A673 (cell line): ENCODE results near the gene C14orf132. TPM values are rescaled to one million over a fixed set of nuclear protein-coding genes. Genes with fewer than 3 reads are reported as not detected.

ENCODE experiments used
- BruUV-seq: library from RNA; stranded (reverse); fragments of 400-500 nt; replicated peaks from 2 replicates; lab custom pipeline; 2021; lab: Mats Ljungman, UMichigan
- CTCF ChIA-PET: fragments of 300-600 bp; sonication (Branson Sonifier 250); formaldehyde crosslinking; loops from one replicate; lab custom pipeline; 2022; ENCODE audit warnings: antibody characterized with exemption; lab: Charles Lee
- POLR2A ChIA-PET: fragments of 300-600 bp; sonication (Branson Sonifier 250); formaldehyde crosslinking; loops from one replicate; lab custom pipeline; 2022; ENCODE audit warnings: antibody characterized with exemption; ENCODE audit not compliant: low non-redundant PET; lab: Charles Lee
- DNase-seq: peaks from one replicate; pipeline ENCODE4 v3.0.0-alpha.2; 2015; ENCODE audit warnings: low spot score
- H3K27ac ChIP-seq: fragments of 200-600 bp; sonication (generic); 2 replicates; pipeline ENCODE4 v1.5.1; 2016; ENCODE audit warnings: mixed run types, low read depth, mild to moderate bottlenecking, mixed read lengths, antibody characterized with exemption, low read length; ENCODE audit not compliant: poor library complexity, severe bottlenecking
- H3K27me3 ChIP-seq: fragments of 200-600 bp; sonication (generic); replicated peaks from 2 replicates; pipeline ENCODE4 v1.6.1; 2017; ENCODE audit warnings: mixed run types, low read depth, mild to moderate bottlenecking, mixed read lengths, antibody characterized with exemption, low read length; ENCODE audit not compliant: insufficient read depth, poor library complexity
- H3K36me3 ChIP-seq: fragments of 200-600 bp; sonication (generic); 2 replicates; pipeline ENCODE4 v1.6.1; 2016; ENCODE audit warnings: mixed run types, mild to moderate bottlenecking, mixed read lengths, antibody characterized with exemption, low read length; ENCODE audit not compliant: insufficient read depth, poor library complexity, severe bottlenecking
- H3K4me1 ChIP-seq: fragments of 200-600 bp; sonication (generic); 2 replicates; pipeline ENCODE4 v1.6.1; 2017; ENCODE audit warnings: mixed run types, mild to moderate bottlenecking, mixed read lengths, antibody characterized with exemption, low read length; ENCODE audit not compliant: insufficient read depth, poor library complexity, severe bottlenecking
- H3K4me3 ChIP-seq: fragments of 200-600 bp; sonication (generic); 2 replicates; pipeline ENCODE4 v1.5.1; 2016; ENCODE audit warnings: low read depth, mixed run types, mild to moderate bottlenecking, mixed read lengths, low read length; ENCODE audit not compliant: poor library complexity, severe bottlenecking
- H3K9me3 ChIP-seq: fragments of 200-600 bp; sonication (generic); 2 replicates; pipeline ENCODE4 v1.6.1; 2016; ENCODE audit warnings: mixed run types, low read depth, mild to moderate bottlenecking, mixed read lengths, antibody characterized with exemption, low read length; ENCODE audit not compliant: poor library complexity, severe bottlenecking
- EZH2 ChIP-seq: fragments of 200-600 bp; sonication (generic); IDR thresholded peaks from 2 replicates; pipeline ENCODE4 v1.6.1; 2017; ENCODE audit warnings: borderline replicate concordance, low read depth, mild to moderate bottlenecking, mixed read lengths, antibody characterized with exemption, low read length; ENCODE audit not compliant: poor library complexity, severe bottlenecking
- intact Hi-C: fragments of 100-400 bp; cut with micrococcal nuclease; formaldehyde crosslinking; loops from one replicate; pipeline ENCODE4 v1.10.0; 2022; ENCODE audit not compliant: unreplicated experiment
- total RNA-seq: library from RNA; stranded (reverse); gene quantifications from 2 replicates; pipeline ENCODE4 v1.2.3, GENCODE V29; 2021
- TF ChIP-seq, protein P1 (sequence below): fragments of 300-800, 200-600 bp; sonication (generic); conservative IDR thresholded peaks from 2 replicates; pipeline ENCODE4 v1.5.1; 2017; ENCODE audit warnings: low read depth, mild to moderate bottlenecking, antibody characterized with exemption, low read length, moderate library complexity, mixed read lengths

C14orf132 gene
- total RNA-seq, 1 experiment from 2014 or later = 8.3 TPM

DNA sequence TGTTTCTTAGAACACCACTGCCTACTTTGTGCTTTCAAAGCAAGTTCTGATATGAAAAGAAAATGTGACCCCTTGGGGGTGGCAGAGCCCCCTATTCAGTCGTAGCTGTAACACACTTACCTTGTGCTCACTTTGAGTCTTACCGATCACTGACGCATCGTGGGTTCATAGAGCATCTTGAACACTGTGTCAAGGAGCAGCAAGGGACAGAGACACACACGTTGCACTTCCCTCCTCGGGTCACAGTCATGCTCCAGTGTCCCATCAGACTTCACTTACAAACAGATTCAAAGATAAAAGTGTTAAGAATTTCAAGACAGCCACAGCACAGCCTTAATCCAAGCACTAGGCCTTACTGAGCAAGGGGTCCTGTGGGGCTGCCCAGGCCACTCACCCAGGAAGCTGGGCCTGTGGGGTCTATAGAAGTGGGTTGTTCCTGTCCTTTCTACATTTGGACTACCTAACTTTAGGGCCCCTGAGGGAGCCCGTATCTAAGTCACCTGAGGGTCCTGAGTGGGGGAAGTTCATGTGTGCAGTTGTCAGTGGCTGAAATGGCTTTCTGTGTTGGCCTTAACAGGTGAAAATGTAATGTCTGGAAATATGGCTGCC, 90.1 kb downstream of the C14orf132 start:
- intact Hi-C loops = no loop called here
- TF ChIP-seq, protein P1, sequence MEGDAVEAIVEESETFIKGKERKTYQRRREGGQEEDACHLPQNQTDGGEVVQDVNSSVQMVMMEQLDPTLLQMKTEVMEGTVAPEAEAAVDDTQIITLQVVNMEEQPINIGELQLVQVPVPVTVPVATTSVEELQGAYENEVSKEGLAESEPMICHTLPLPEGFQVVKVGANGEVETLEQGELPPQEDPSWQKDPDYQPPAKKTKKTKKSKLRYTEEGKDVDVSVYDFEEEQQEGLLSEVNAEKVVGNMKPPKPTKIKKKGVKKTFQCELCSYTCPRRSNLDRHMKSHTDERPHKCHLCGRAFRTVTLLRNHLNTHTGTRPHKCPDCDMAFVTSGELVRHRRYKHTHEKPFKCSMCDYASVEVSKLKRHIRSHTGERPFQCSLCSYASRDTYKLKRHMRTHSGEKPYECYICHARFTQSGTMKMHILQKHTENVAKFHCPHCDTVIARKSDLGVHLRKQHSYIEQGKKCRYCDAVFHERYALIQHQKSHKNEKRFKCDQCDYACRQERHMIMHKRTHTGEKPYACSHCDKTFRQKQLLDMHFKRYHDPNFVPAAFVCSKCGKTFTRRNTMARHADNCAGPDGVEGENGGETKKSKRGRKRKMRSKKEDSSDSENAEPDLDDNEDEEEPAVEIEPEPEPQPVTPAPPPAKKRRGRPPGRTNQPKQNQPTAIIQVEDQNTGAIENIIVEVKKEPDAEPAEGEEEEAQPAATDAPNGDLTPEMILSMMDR = no peak
- no peak for TF ChIP-seq EZH2
- H3K27me3 ChIP-seq = peaks cover 9% of the 10 kb centered on the region
- no peaks in the 10 kb centered on the region for H3K36me3 ChIP-seq
- no peaks in the 10 kb centered on the region for H3K9me3 ChIP-seq
- POLR2A ChIA-PET = no interaction called here
- no peak overlapping the region for H3K27ac ChIP-seq
- CTCF ChIA-PET = no interaction called here
- no peaks in the 10 kb centered on the region for H3K4me1 ChIP-seq
- no TSS peak for BruUV-seq
- no peak overlapping the region for H3K4me3 ChIP-seq
- DNase-seq = no peak

DNA sequence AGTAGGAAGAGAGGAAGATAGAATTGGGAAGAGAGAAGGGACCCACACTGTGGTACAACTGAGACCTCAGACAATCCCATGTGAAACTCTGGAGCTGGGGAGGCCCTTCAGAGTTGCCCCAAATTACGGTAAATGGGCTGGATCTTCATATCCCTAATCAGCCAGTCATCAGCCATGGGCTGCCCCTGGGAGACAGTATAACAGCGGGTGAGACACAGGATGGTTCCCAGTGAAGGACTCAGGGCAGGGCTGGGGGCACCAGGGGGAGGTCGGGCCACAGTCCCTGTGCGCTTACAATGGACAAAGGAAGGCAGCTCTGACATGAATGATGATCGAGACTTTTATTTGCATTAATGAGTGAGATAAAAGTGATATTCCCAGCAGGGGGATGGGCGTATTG, 91.2 kb downstream of the C14orf132 start:
- DNase-seq = no peak
- BruUV-seq = no TSS peak
- intact Hi-C loops = no loop called here

DNA sequence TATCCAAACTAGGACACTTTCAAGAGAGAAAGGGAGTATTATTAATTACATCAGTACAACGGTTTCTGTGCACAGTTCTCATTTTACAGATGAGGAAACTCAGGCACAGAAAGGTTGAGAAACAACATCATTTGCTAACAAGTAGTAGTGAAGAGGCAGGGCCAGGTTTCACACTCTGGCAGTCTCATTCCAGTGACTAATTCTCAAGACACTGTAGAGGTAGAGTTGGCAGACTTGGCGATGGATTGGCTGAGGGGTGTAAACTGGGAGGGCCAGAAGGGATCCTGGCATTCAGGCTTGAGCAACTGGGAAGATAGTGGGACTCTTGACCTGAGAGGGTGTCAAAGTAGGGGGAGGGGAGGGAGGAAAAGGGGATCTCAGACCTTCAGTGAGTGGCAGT, 91.7 kb downstream of the C14orf132 start:
- H3K4me1 ChIP-seq = no peaks in the 10 kb centered on the region
- peaks cover 9% of the 10 kb centered on the region for H3K27me3 ChIP-seq
- no peak overlapping the region for H3K4me3 ChIP-seq
- H3K36me3 ChIP-seq = no peaks in the 10 kb centered on the region
- H3K9me3 ChIP-seq = no peaks in the 10 kb centered on the region
- TF ChIP-seq, protein P1 = no peak
- TF ChIP-seq EZH2 = no peak
- intact Hi-C loops = no loop called here
- CTCF ChIA-PET = no interaction called here
- BruUV-seq = no TSS peak
- H3K27ac ChIP-seq = no peak overlapping the region
- POLR2A ChIA-PET = no interaction called here
- DNase-seq = no peak

More for the DNA sequence above, 91.2 kb downstream of the C14orf132 start:
- H3K36me3 ChIP-seq = no peaks in the 10 kb centered on the region
- H3K27me3 ChIP-seq = peaks cover 9% of the 10 kb centered on the region
- no peak overlapping the region for H3K27ac ChIP-seq
- TF ChIP-seq, protein P1 = no peak
- no peak for TF ChIP-seq EZH2
- CTCF ChIA-PET = no interaction called here
- POLR2A ChIA-PET = no interaction called here
- H3K4me3 ChIP-seq = no peak overlapping the region
- no peaks in the 10 kb centered on the region for H3K9me3 ChIP-seq
- no peaks in the 10 kb centered on the region for H3K4me1 ChIP-seq
